GM10248 (cell line): ENCODE data around the gene MYLK4.

Experiments used
- CTCF ChIA-PET: fragments of 300-600 bp; sonication (Branson Sonifier 250); formaldehyde crosslinking; extraction: SDS; loops from one replicate; lab custom pipeline; 2021; ENCODE audit warnings: antibody characterized with exemption; lab: Yijun Ruan, JAX
- POLR2A ChIA-PET: fragments of 350-650 bp; sonication (Branson Sonifier 250); formaldehyde crosslinking; extraction: SDS; loops from one replicate; lab custom pipeline; 2020; ENCODE audit warnings: antibody characterized with exemption; lab: Yijun Ruan, JAX
- DNase-seq: peaks from one replicate; pipeline ENCODE4 v3.0.0; 2012; ENCODE audit errors: extremely low spot score
- TF ChIP-seq, protein P1 (sequence below): IDR thresholded peaks from 2 replicates; pipeline ENCODE4 v1.5.1; 2012; ENCODE audit warnings: mild to moderate bottlenecking, low read depth; ENCODE audit errors: extremely low read depth, missing control alignments, control extremely low read depth

Gene MYLK4

DNA sequence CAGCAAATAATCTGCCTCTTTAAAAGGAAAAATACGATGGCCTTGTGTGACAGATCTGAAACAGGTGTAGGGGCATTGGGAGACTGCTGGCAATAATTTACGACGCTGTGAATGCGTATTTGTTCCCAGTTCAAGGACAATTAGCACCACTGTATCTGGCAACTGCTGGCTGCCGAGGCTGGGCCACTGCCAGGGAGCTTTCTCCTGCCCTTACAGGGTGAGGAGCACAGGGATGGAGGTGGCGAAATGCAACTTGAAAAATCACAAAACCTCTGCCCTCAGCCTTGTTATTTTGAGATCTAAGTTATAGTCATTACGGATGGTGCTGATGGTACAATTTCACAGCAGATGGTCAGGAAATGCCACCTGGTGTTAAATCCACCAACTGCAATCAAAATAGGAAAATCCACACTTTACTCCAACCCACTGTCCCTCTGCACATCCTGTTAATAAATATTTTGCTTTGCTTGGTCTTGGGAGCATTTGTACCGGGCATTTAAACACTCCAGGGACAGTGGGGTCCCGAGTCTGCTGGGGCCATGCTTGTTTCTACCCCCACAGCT is 6.4 kb downstream of the MYLK4 start:
- TF ChIP-seq, protein P1, sequence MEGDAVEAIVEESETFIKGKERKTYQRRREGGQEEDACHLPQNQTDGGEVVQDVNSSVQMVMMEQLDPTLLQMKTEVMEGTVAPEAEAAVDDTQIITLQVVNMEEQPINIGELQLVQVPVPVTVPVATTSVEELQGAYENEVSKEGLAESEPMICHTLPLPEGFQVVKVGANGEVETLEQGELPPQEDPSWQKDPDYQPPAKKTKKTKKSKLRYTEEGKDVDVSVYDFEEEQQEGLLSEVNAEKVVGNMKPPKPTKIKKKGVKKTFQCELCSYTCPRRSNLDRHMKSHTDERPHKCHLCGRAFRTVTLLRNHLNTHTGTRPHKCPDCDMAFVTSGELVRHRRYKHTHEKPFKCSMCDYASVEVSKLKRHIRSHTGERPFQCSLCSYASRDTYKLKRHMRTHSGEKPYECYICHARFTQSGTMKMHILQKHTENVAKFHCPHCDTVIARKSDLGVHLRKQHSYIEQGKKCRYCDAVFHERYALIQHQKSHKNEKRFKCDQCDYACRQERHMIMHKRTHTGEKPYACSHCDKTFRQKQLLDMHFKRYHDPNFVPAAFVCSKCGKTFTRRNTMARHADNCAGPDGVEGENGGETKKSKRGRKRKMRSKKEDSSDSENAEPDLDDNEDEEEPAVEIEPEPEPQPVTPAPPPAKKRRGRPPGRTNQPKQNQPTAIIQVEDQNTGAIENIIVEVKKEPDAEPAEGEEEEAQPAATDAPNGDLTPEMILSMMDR, result no peak
- no peak for DNase-seq
- ChIA-PET CTCF (interaction anchor here (9.9 kb wide), 1 partner anchor 17 kb away, joined by 127 read pairs; the partner anchor contains the start of gene WRNIP1), POLR2A (no interaction called here)

- no peak for DNase-seq
- ChIA-PET POLR2A (no interaction called here), CTCF (interaction anchor here (9.9 kb wide), 1 partner anchor 18 kb away, joined by 127 read pairs; the partner anchor contains the start of gene WRNIP1)
- TF ChIP-seq, protein P1, result no peak
Observed at GRCh38 chr6:2743280-2744208, 7.2 kb downstream of the MYLK4 start.

GRCh38 chr6:2741756-2742155 is 9.0 kb downstream of the MYLK4 start:
- DNase-seq, result no peak
- ChIA-PET POLR2A (no interaction called here), CTCF (interaction anchor here (1.1 to 7.9 kb wide), 2 partner anchors 7 to 20 kb away, joined by 4 to 108 read pairs; partner anchors contain the start of gene MYLK4)
- TF ChIP-seq, protein P1, result no peak

- CTCF ChIA-PET, result interaction anchor here (1.1 to 7.9 kb wide), 2 partner anchors 9 to 21 kb away, joined by 4 to 108 read pairs; partner anchors contain the start of gene MYLK4
- no peak for DNase-seq
- TF ChIP-seq, protein P1, result no peak
- POLR2A ChIA-PET, result no interaction called here
Observed at GRCh38 chr6:2740581-2740980, 10.1 kb downstream of the MYLK4 start.

DNA sequence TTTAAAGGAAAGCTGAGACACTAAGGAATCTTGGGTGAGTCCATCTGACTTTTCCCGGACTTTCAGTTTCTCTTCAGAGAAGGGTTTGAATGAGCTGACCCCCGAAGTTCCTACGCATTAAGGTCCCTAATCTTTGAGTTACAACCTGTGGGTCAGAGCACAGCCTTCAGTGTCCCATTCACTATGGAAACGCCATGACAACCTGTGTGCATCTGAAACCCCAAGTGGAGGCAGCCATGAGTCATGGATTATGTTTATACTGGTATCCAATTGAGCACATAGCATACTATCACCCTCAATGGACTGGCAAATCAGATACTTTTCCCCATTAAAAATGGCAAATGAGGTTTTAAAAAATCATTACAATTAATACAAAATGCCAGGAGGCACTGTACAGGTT is 11.4 kb downstream of the MYLK4 start:
- TF ChIP-seq, protein P1, result no peak
- ChIA-PET POLR2A (no interaction called here), CTCF (interaction anchor here (0.7 to 7.9 kb wide), 10 partner anchors 10 to 1143 kb away, joined by 3 to 108 read pairs (median 7); partner anchors contain the start of gene MYLK4)
- DNase-seq, result no peak

DNA sequence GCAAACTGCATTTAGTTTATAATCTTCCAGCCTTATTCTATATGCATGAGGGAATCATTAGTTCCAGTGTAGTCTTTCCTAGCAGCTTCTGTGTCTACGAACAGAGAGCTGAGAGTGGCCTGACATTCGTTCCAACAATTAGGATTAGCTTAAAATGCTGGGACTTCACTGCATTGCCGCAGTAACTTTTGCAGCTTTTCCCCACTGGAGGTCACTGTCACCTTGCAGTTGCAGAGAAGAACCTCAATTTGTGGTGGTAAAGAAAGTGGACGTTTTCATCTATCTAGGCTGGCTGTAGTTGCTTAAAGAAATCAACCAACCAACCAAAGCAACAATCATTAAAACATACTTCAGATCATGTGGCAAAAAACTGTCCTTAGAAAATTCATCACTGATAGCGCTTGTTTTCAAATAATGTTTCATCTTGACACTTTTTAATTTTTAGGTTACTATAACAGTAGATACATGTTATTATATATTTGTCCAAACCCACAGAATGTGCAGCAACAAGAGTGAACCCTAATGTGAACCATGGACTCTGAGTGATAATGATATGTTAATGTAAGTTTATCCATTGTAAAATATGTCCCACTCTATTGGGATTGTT is 12.2 kb downstream of the MYLK4 start:
- ChIA-PET POLR2A (no interaction called here), CTCF (interaction anchor here (0.7 to 7.9 kb wide), 29 partner anchors 10 to 1142 kb away, joined by 3 to 108 read pairs (median 4); partner anchors contain the start of genes MYLK4, SERPINB1 and WRNIP1)
- DNase-seq, result peak; percentile 39
- TF ChIP-seq, protein P1, result peak; percentile 79
